ENCODE measurements around the gene KIRREL2. TPM values are rescaled to one million over a fixed set of nuclear protein-coding genes. Genes with fewer than 3 reads are reported as not detected.
"Not testable (repeated sequence)": the region's sequence is repeated elsewhere in the genome, so short reads cannot be mapped to it uniquely, and the experiment has no call there.

Gene KIRREL2
- total and polyA plus RNA-seq, 2 donors (not counting 1 experiment from before 2014, with no cell fraction given) = not detected

GRCh38 chr19:35890113-35890650, 33.5 kb downstream of the KIRREL2 start:
- Mint-ChIP-seq H3K4me3 (no peak overlapping the region), H3K4me1 (peaks cover 12% of the 10 kb centered on the region), H3K27me3 (no peaks in the 10 kb centered on the region), H3K27ac (peak overlapping the region; percentile 37), H3K9me3 (ENCODE audit: insufficient read depth) (no peaks in the 10 kb centered on the region)
- Histone ChIP-seq H3K79me2 (ENCODE audit: control insufficient read depth, insufficient read depth, low read length) (peaks cover 11% of the 10 kb centered on the region), H3K27me3 (replicated peaks in 1 of 4; ENCODE audit: control extremely low read depth in 1 of 4, control insufficient read depth in 3 of 4, insufficient read depth in 4 of 4, low read length in 3 of 4) (no peaks in the 10 kb centered on the region), H3K4me3 (ENCODE audit: control extremely low read depth in 1 of 5, extremely low read depth in 1 of 5, insufficient read depth in 1 of 5, low read depth in 2 of 5, low read length in 4 of 5) (no peak overlapping the region), H3K9me3 (ENCODE audit: control extremely low read depth in 1 of 3, control insufficient read depth in 2 of 3, insufficient read depth in 1 of 3, low read length in 2 of 3) (no peaks in the 10 kb centered on the region), H3K27ac (ENCODE audit: low read length in 2 of 2) (no peak overlapping the region), H3K4me2 (replicated peaks; ENCODE audit: low read depth, low read length, poor library complexity, severe bottlenecking) (no peak overlapping the region), H2AFZ (ENCODE audit: insufficient read depth, low read depth, low read length, poor library complexity, severe bottlenecking) (no peak overlapping the region), H3K4me1 (ENCODE audit: control insufficient read depth in 2 of 2, insufficient read depth in 2 of 2, low read length in 2 of 2) (no peaks in the 10 kb centered on the region), H4K20me1 (ENCODE audit: control insufficient read depth, insufficient read depth, low read length, poor library complexity, severe bottlenecking) (peaks cover 85% of the 10 kb centered on the region), H3K36me3 (replicated peaks in 1 of 2; ENCODE audit: control extremely low read depth in 1 of 2, control insufficient read depth in 1 of 2, extremely low read depth in 1 of 2, insufficient read depth in 2 of 2, low read length in 1 of 2) (peaks cover 12 to 81% of the 10 kb centered on the region in 2 experiments), H3K9ac (ENCODE audit: low read length) (no peak overlapping the region)
- ATAC-seq (ENCODE audit: low read depth) (no peak), DNase-seq (no peak)
- no peak for TF ChIP-seq EZH2 (IDR thresholded peaks at IDR 0.05; ENCODE audit: borderline replicate concordance, insufficient read depth, low read depth, low read length, poor library complexity, severe bottlenecking)
- no peak for TF ChIP-seq CTCF (IDR thresholded peaks at IDR 0.05)
- CTCF ChIA-PET = interaction anchor here (1.0 to 1.2 kb wide), 2 partner anchors 41 to 42 kb away, joined by 3 to 4 read pairs; no protein-coding TSS in a partner anchor
- intact Hi-C loops (cut with micrococcal nuclease) = no loop called here
- 95% methylated on average over 9 of the region's 13 CpGs for WGBS (ENCODE audit: insufficient coverage)
- POLR2A ChIA-PET = interaction anchor here (1.1 kb wide), 1 partner anchor 51 kb away, joined by 4 read pairs; no protein-coding TSS in a partner anchor

- Histone ChIP-seq H4K20me1 (ENCODE audit: control insufficient read depth, insufficient read depth, low read length, poor library complexity, severe bottlenecking) (peaks cover 93% of the 10 kb centered on the region), H3K36me3 (replicated peaks in 1 of 2; ENCODE audit: control extremely low read depth in 1 of 2, control insufficient read depth in 1 of 2, extremely low read depth in 1 of 2, insufficient read depth in 2 of 2, low read length in 1 of 2) (peaks cover 13 to 91% of the 10 kb centered on the region in 2 experiments), H3K79me2 (ENCODE audit: control insufficient read depth, insufficient read depth, low read length) (peaks cover 19% of the 10 kb centered on the region)
- ChIA-PET CTCF (interaction anchor here (1.1 to 1.4 kb wide), 2 partner anchors 9 to 11 kb away, joined by 3 to 6 read pairs; no protein-coding TSS in a partner anchor), POLR2A (interaction anchor here (0.6 kb wide), 1 partner anchor 23 kb away, joined by 3 read pairs; no protein-coding TSS in a partner anchor)
- H3K4me3 Mint-ChIP-seq; H3K9ac ChIP-seq (ENCODE audit: low read length); H3K27me3 Mint-ChIP-seq; ATAC-seq (ENCODE audit: low read depth); H3K27ac Mint-ChIP-seq; H3K27ac ChIP-seq (ENCODE audit: low read length in 2 of 2); H3K9me3 Mint-ChIP-seq (ENCODE audit: insufficient read depth); DNase-seq; H3K4me2 ChIP-seq (replicated peaks; ENCODE audit: low read depth, low read length, poor library complexity, severe bottlenecking); intact Hi-C loops (cut with micrococcal nuclease); H3K4me1 ChIP-seq (ENCODE audit: control insufficient read depth in 2 of 2, insufficient read depth in 2 of 2, low read length in 2 of 2); H3K4me3 ChIP-seq (ENCODE audit: control extremely low read depth in 1 of 5, extremely low read depth in 1 of 5, insufficient read depth in 1 of 5, low read depth in 2 of 5, low read length in 4 of 5); H2AFZ ChIP-seq (ENCODE audit: insufficient read depth, low read depth, low read length, poor library complexity, severe bottlenecking); H3K9me3 ChIP-seq (ENCODE audit: control extremely low read depth in 1 of 3, control insufficient read depth in 2 of 3, insufficient read depth in 1 of 3, low read length in 2 of 3); H3K27me3 ChIP-seq (replicated peaks in 1 of 4; ENCODE audit: control extremely low read depth in 1 of 4, control insufficient read depth in 3 of 4, insufficient read depth in 4 of 4, low read length in 3 of 4): not testable (repeated sequence)
- H3K4me1 Mint-ChIP-seq = peaks cover 19% of the 10 kb centered on the region
- WGBS (ENCODE audit: insufficient coverage) = 100% methylated on average over 1 of the region's 3 CpGs
Observed at GRCh38 chr19:35891819-35892218, 35.1 kb downstream of the KIRREL2 start.

All from B cell (primary cell).